GM18909 (cell line): ENCODE results near the gene SLTM.
"Not testable (repeated sequence)": the region's sequence is repeated elsewhere in the genome, so short reads cannot be mapped to it uniquely, and the experiment has no call there.

Source experiments
- ATAC-seq: cut with Tn5 transposase; IDR thresholded peaks from one replicate; pipeline ENCODE4 v1.9.1; 2021; ENCODE audit warnings: mild to moderate bottlenecking; ENCODE audit not compliant: unreplicated experiment, poor library complexity

Gene SLTM

GRCh38 chr15:58933281-58934113 lies at the start of gene SLTM:
Gene SLTM, minus strand, starts transcription at chr15:58933679. Its CDS starts 114 bp downstream, at chr15:58933565.
- ATAC-seq: peak; percentile 88

- no peak for ATAC-seq
These were observed 49.8 kb upstream of the SLTM start for GRCh38 chr15:58983261-58983660.

GRCh38 chr15:58981808-58982475 lies 48.5 kb upstream of the SLTM start:
- no peak for ATAC-seq

- ATAC-seq: no peak
These were observed 47.0 kb upstream of the SLTM start for GRCh38 chr15:58980351-58980939.

GRCh38 chr15:58977887-58978286 lies 44.4 kb upstream of the SLTM start:
- no peak for ATAC-seq

- ATAC-seq: no peak
These were observed 34.0 kb upstream of the SLTM start for GRCh38 chr15:58967479-58967878.

- no peak for ATAC-seq
These were observed 33.2 kb upstream of the SLTM start for GRCh38 chr15:58966698-58967097.

- ATAC-seq: no peak
These were observed 29.4 kb upstream of the SLTM start for GRCh38 chr15:58962662-58963565.

- no peak for ATAC-seq
These were observed 28.7 kb upstream of the SLTM start for GRCh38 chr15:58962136-58962535.

GRCh38 chr15:58958811-58959210 lies 25.3 kb upstream of the SLTM start:
- no peak for ATAC-seq

- peak; percentile 78 for ATAC-seq
These were observed 23.9 kb upstream of the SLTM start for GRCh38 chr15:58957101-58957973.

GRCh38 chr15:58952751-58953150 lies 19.3 kb upstream of the SLTM start:
- ATAC-seq: no peak

- no peak for ATAC-seq
These were observed 18.0 kb upstream of the SLTM start for GRCh38 chr15:58951388-58952007.

- no peak for ATAC-seq
These were observed 13.7 kb upstream of the SLTM start for GRCh38 chr15:58947179-58947578.

GRCh38 chr15:58934974-58935373 lies 1.5 kb upstream of the SLTM start:
- ATAC-seq: not testable (repeated sequence)

- no peak for ATAC-seq
These were observed 1.0 kb upstream of the SLTM start for GRCh38 chr15:58934521-58934920.

- no peak for ATAC-seq
These were observed 602 bp upstream of the SLTM start for GRCh38 chr15:58934114-58934447.

GRCh38 chr15:58932710-58933280 lies 684 bp downstream of the SLTM start:
- ATAC-seq: peak; percentile 42
